Endodermal cell (in vitro differentiated cells): ENCODE data around the gene POFUT1. TPM values are rescaled to one million over a fixed set of nuclear protein-coding genes. Genes with fewer than 3 reads are reported as not detected.

ENCODE experiments used
- DNase-seq: peaks from one replicate; pipeline ENCODE4 v3.0.0-alpha.2; 2017
- H3K27ac ChIP-seq: 2 replicates; pipeline ENCODE4 v1.5.1; 2013; ENCODE audit warnings: mild to moderate bottlenecking, low read depth, low read length, moderate library complexity
- H3K27me3 ChIP-seq: 2 replicates; pipeline ENCODE4 v1.6.1; 2013; ENCODE audit warnings: mild to moderate bottlenecking, low read length, moderate library complexity; ENCODE audit not compliant: insufficient read depth, control insufficient read depth, poor library complexity, severe bottlenecking
- H3K36me3 ChIP-seq: 2 replicates; pipeline ENCODE4 v1.7.0; 2013; ENCODE audit warnings: mild to moderate bottlenecking, low read length, moderate library complexity; ENCODE audit not compliant: control insufficient read depth, insufficient read depth
- H3K4me1 ChIP-seq: one replicate; pipeline ENCODE4 v1.7.0; 2013; ENCODE audit warnings: low read length; ENCODE audit not compliant: control insufficient read depth, insufficient read depth
- H3K4me3 ChIP-seq: 2 replicates; pipeline ENCODE4 v1.5.1; 2013; ENCODE audit warnings: mild to moderate bottlenecking, low read length, moderate library complexity
- H3K9ac ChIP-seq: 2 replicates; pipeline ENCODE4 v1.6.1; 2013; ENCODE audit warnings: mild to moderate bottlenecking, low read length, moderate library complexity; ENCODE audit not compliant: poor library complexity, severe bottlenecking; ENCODE audit errors: extremely low read depth
- H3K9me3 ChIP-seq: 2 replicates; pipeline ENCODE4 v1.6.1; 2013; ENCODE audit warnings: mild to moderate bottlenecking, low read length, moderate library complexity; ENCODE audit not compliant: control insufficient read depth
- H3K27ac Mint-ChIP-seq: 2 replicates; pipeline ENCODE4 v1.8.0; 2020; ENCODE audit warnings: mixed read lengths
- H3K27me3 Mint-ChIP-seq: 2 replicates; pipeline ENCODE4 v1.8.0; 2021; ENCODE audit warnings: mild to moderate bottlenecking, mixed read lengths; ENCODE audit not compliant: insufficient read depth
- H3K36me3 Mint-ChIP-seq: 2 replicates; pipeline ENCODE4 v1.8.0; 2020; ENCODE audit warnings: low read depth, mixed read lengths
- H3K4me1 Mint-ChIP-seq: 2 replicates; pipeline ENCODE4 v1.8.0; 2020; ENCODE audit warnings: mixed read lengths
- H3K4me3 Mint-ChIP-seq: 2 replicates; pipeline ENCODE4 v1.8.0; 2020; ENCODE audit warnings: mild to moderate bottlenecking, moderate library complexity, mixed read lengths
- H3K9me3 Mint-ChIP-seq: 2 replicates; pipeline ENCODE4 v1.8.0; 2020; ENCODE audit warnings: mild to moderate bottlenecking, mixed read lengths
- CTCF ChIP-seq: fragments of 200-600 bp; sonication (generic); conservative IDR thresholded peaks from 2 replicates; pipeline ENCODE4 v1.5.0; 2021; ENCODE audit warnings: antibody characterized with exemption, mild to moderate bottlenecking
- WGBS, 2 experiments: methylation state at CpG; one replicate each; pipeline versions ENCODE4 v1.1.5 to v1.1.7; 2013; ENCODE audit warnings: missing lambda C conversion rate in 2 of 2, mixed read lengths in 1 of 2; ENCODE audit not compliant: insufficient coverage in 1 of 2, insufficient read length in 1 of 2; 5-methylcytosine and 5-hydroxymethylcytosine counted together
- total RNA-seq, 2 donors: library from RNA; stranded (reverse); fragmentation: NEBNext Ultra II Directional in 1 of 2; extraction: Animal tissue kit (Norgen Biotek cat#: 25700) in 1 of 2; gene quantifications; 2 replicates in 1 of 2; 3 replicates in 1 of 2; pipeline ENCODE4 v1.2.1, GENCODE V29; 2021

Gene POFUT1
- total RNA-seq, 2 donors from 2014 or later = 43.9 to 44.8 TPM

GRCh38 chr20:32230707-32231106, 23.0 kb downstream of the POFUT1 start:
- Mint-ChIP-seq H3K4me3 (no peak overlapping the region), H3K27me3 (no peaks in the 10 kb centered on the region), H3K27ac (peak overlapping the region; percentile 30), H3K4me1 (peaks cover 8% of the 10 kb centered on the region), H3K9me3 (no peaks in the 10 kb centered on the region), H3K36me3 (peaks cover 79% of the 10 kb centered on the region)
- no peaks in the 10 kb centered on the region for H3K9me3 ChIP-seq
- no peak overlapping the region for H3K27ac ChIP-seq
- WGBS, 2 experiments = 97 to 98% methylated on average over 9 to 13 of the region's 13 CpGs
- peaks cover 5% of the 10 kb centered on the region for H3K4me1 ChIP-seq
- H3K36me3 ChIP-seq = peaks cover 61% of the 10 kb centered on the region
- no peak for TF ChIP-seq CTCF
- no peak overlapping the region for H3K9ac ChIP-seq
- H3K4me3 ChIP-seq = no peak overlapping the region
- H3K27me3 ChIP-seq = no peaks in the 10 kb centered on the region
- DNase-seq = no peak

GRCh38 chr20:32231245-32231644, 23.6 kb downstream of the POFUT1 start:
- Histone ChIP-seq H3K9ac (no peak overlapping the region), H3K4me3 (no peak overlapping the region), H3K9me3 (no peaks in the 10 kb centered on the region), H3K36me3 (peaks cover 66% of the 10 kb centered on the region), H3K4me1 (peaks cover 5% of the 10 kb centered on the region), H3K27me3 (no peaks in the 10 kb centered on the region), H3K27ac (no peak overlapping the region)
- H3K27me3 Mint-ChIP-seq = no peaks in the 10 kb centered on the region
- H3K4me3 Mint-ChIP-seq = no peak overlapping the region
- H3K9me3 Mint-ChIP-seq = no peaks in the 10 kb centered on the region
- DNase-seq = no peak
- TF ChIP-seq CTCF = no peak
- H3K36me3 Mint-ChIP-seq = peaks cover 77% of the 10 kb centered on the region
- H3K4me1 Mint-ChIP-seq = peaks cover 8% of the 10 kb centered on the region
- WGBS, 2 experiments = 80 to 94% methylated on average over 1 to 4 of the region's 4 CpGs
- H3K27ac Mint-ChIP-seq = no peak overlapping the region

- peaks cover 5% of the 10 kb centered on the region for H3K4me1 ChIP-seq
- peaks cover 72% of the 10 kb centered on the region for H3K36me3 ChIP-seq
- H3K9me3 ChIP-seq = no peaks in the 10 kb centered on the region
- no peak overlapping the region for H3K9ac ChIP-seq
- Mint-ChIP-seq H3K4me1 (peaks cover 8% of the 10 kb centered on the region), H3K36me3 (peaks cover 72% of the 10 kb centered on the region), H3K4me3 (no peak overlapping the region), H3K9me3 (no peaks in the 10 kb centered on the region), H3K27ac (no peak overlapping the region), H3K27me3 (no peaks in the 10 kb centered on the region)
- WGBS, 2 experiments = 98 to 100% methylated on average over 4 of the region's 4 CpGs
- DNase-seq = no peak
- no peak overlapping the region for H3K4me3 ChIP-seq
- H3K27ac ChIP-seq = no peak overlapping the region
- TF ChIP-seq CTCF = no peak
- no peaks in the 10 kb centered on the region for H3K27me3 ChIP-seq
These were observed 24.2 kb downstream of the POFUT1 start for GRCh38 chr20:32231847-32232246.
